PC-9 (cell line): Measurements from ENCODE around the gene TTLL5. TPM values are rescaled to one million over a fixed set of nuclear protein-coding genes. Genes with fewer than 3 reads are reported as not detected.
A peak's percentile ranks its signal among the peaks of the same experiment; 100 is the strongest.

Experiments used
- BruUV-seq: library from RNA; stranded (reverse); fragments of 400-500 nt; replicated peaks from 2 replicates; lab custom pipeline; 2021; lab: Mats Ljungman, UMichigan
- CTCF ChIA-PET: fragments of 300-600 bp; sonication (Branson Sonifier 250); formaldehyde crosslinking; loops from one replicate; lab custom pipeline; 2022; ENCODE audit warnings: antibody characterized with exemption; lab: Charles Lee
- POLR2A ChIA-PET: fragments of 300-600 bp; sonication (Branson Sonifier 250); formaldehyde crosslinking; loops from one replicate; lab custom pipeline; 2022; ENCODE audit warnings: antibody characterized with exemption; ENCODE audit not compliant: unreplicated experiment; lab: Charles Lee
- DNase-seq, 2 experiments: peaks; one replicate each; pipeline versions ENCODE4 v3.0.0 to v3.0.0-alpha.2; 2015 to 2022; ENCODE audit warnings: mixed read lengths in 1 of 2
- H2AFZ ChIP-seq: fragments of 200-600 bp; sonication (generic); 2 replicates; pipeline ENCODE4 v1.8.1; 2017; ENCODE audit warnings: antibody characterized with exemption
- H3F3A ChIP-seq: fragments of 200-600 bp; sonication (generic); 2 replicates; pipeline ENCODE4 v1.8.1; 2017; ENCODE audit warnings: antibody characterized with exemption, mild to moderate bottlenecking, low read depth; ENCODE audit not compliant: insufficient read depth
- H3K27ac ChIP-seq: fragments of 200-600 bp; sonication (generic); 2 replicates; pipeline ENCODE4 v1.6.1; 2016; ENCODE audit warnings: mixed run types
- H3K27me3 ChIP-seq: fragments of 200-600 bp; sonication (generic); 2 replicates; pipeline ENCODE4 v1.6.1; 2016; ENCODE audit warnings: low read depth, mixed run types; ENCODE audit not compliant: insufficient read depth
- H3K36me3 ChIP-seq: fragments of 200-600 bp; sonication (generic); 2 replicates; pipeline ENCODE4 v1.6.1; 2016; ENCODE audit warnings: low read depth, mixed run types
- H3K4me1 ChIP-seq: fragments of 200-600 bp; sonication (generic); replicated peaks from 2 replicates; pipeline ENCODE4 v1.6.1; 2016; ENCODE audit warnings: mixed run types; ENCODE audit not compliant: insufficient read depth
- H3K4me2 ChIP-seq: fragments of 200-600 bp; sonication (generic); 2 replicates; pipeline ENCODE4 v1.6.1; 2017; ENCODE audit warnings: mixed run types
- H3K4me3 ChIP-seq: fragments of 200-600 bp; sonication (generic); 2 replicates; pipeline ENCODE4 v1.6.1; 2016; ENCODE audit warnings: mixed run types
- H3K79me2 ChIP-seq: fragments of 200-600 bp; sonication (generic); 2 replicates; pipeline ENCODE4 v1.6.1; 2017; ENCODE audit warnings: low read depth, mixed run types
- H3K9me2 ChIP-seq: fragments of 200-600 bp; sonication (generic); 2 replicates; pipeline ENCODE4 v1.8.1; 2017; ENCODE audit warnings: mild to moderate bottlenecking; ENCODE audit not compliant: insufficient read depth
- H3K9me3 ChIP-seq: fragments of 200-600 bp; sonication (generic); 2 replicates; pipeline ENCODE4 v1.8.1; 2016; ENCODE audit warnings: low read depth; ENCODE audit not compliant: insufficient read depth
- H4K20me1 ChIP-seq: fragments of 200-600 bp; sonication (generic); 2 replicates; pipeline ENCODE4 v1.8.1; 2017; ENCODE audit not compliant: insufficient read depth
- EZH2 ChIP-seq: fragments of 200-600 bp; sonication (generic); IDR thresholded peaks from 2 replicates; pipeline ENCODE4 v1.8.0; 2017; ENCODE audit warnings: antibody characterized with exemption, low read depth
- intact Hi-C: fragments of 100-400 bp; cut with micrococcal nuclease; formaldehyde crosslinking; loops from one replicate; pipeline ENCODE4 v1.10.0; 2022; ENCODE audit not compliant: unreplicated experiment
- total RNA-seq: library from RNA; stranded (reverse); gene quantifications from 2 replicates; pipeline ENCODE4 v1.2.3, GENCODE V29; 2021
- TF ChIP-seq, protein P1 (sequence below): fragments of 200-600 bp; sonication (generic); conservative IDR thresholded peaks from 2 replicates; pipeline ENCODE4 v1.6.1; 2017; ENCODE audit warnings: mixed run types, antibody characterized with exemption, mild to moderate bottlenecking, moderate library complexity

TTLL5 gene
- total RNA-seq, 1 experiment from 2014 or later, result 75.3 TPM

DNA sequence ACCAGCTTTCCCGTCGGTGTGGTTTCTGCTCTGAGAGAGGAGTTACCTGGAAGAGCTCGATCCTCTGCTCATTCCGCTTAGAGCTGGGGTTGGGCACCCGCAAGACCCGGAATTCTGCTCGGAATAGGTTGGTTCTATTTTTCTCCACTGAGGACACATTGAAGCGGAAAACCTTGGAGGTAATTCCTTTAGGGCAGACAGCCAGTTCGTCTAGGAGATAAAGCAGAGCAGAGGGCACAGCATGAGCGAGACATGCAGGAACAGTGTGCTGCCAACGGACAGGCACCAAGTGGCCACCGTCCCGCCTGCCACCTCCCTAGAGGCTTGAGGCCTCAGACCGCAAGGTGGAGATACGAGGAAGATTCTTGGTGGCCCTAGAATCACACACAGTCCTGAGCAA, 310.5 kb downstream of the TTLL5 start:
- Histone ChIP-seq H3K9me3 (no peaks in the 10 kb centered on the region), H3K4me1 (no peaks in the 10 kb centered on the region), H4K20me1 (no peaks in the 10 kb centered on the region), H2AFZ (no peak overlapping the region), H3K27ac (no peak overlapping the region), H3K4me3 (no peak overlapping the region), H3K9me2 (no peaks in the 10 kb centered on the region), H3K36me3 (no peaks in the 10 kb centered on the region), H3K79me2 (no peaks in the 10 kb centered on the region), H3K4me2 (no peak overlapping the region), H3K27me3 (no peaks in the 10 kb centered on the region), H3F3A (no peaks in the 10 kb centered on the region)
- intact Hi-C loops, result no loop called here
- ChIA-PET CTCF (no interaction called here), POLR2A (no interaction called here)
- BruUV-seq, result no TSS peak
- no peak for DNase-seq
- TF ChIP-seq, protein P1, sequence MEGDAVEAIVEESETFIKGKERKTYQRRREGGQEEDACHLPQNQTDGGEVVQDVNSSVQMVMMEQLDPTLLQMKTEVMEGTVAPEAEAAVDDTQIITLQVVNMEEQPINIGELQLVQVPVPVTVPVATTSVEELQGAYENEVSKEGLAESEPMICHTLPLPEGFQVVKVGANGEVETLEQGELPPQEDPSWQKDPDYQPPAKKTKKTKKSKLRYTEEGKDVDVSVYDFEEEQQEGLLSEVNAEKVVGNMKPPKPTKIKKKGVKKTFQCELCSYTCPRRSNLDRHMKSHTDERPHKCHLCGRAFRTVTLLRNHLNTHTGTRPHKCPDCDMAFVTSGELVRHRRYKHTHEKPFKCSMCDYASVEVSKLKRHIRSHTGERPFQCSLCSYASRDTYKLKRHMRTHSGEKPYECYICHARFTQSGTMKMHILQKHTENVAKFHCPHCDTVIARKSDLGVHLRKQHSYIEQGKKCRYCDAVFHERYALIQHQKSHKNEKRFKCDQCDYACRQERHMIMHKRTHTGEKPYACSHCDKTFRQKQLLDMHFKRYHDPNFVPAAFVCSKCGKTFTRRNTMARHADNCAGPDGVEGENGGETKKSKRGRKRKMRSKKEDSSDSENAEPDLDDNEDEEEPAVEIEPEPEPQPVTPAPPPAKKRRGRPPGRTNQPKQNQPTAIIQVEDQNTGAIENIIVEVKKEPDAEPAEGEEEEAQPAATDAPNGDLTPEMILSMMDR, result no peak
- no peak for TF ChIP-seq EZH2

- H4K20me1 ChIP-seq, result no peaks in the 10 kb centered on the region; the same call in 1 of the 2 replicates
- no peaks in the 10 kb centered on the region for H3K27me3 ChIP-seq
- no peak overlapping the region for H3K27ac ChIP-seq
- H3K9me3 ChIP-seq, result no peaks in the 10 kb centered on the region
- no peak for DNase-seq
- TF ChIP-seq, protein P1, result no peak
- no peak for TF ChIP-seq EZH2
- H2AFZ ChIP-seq, result no peak overlapping the region
- ChIA-PET CTCF (interaction anchor here (1.0 to 1.4 kb wide), 2 partner anchors 10 to 395 kb away, joined by 4 to 5 read pairs; partner anchors contain the start of gene FLVCR2), POLR2A (no interaction called here)
- H3K36me3 ChIP-seq, result no peaks in the 10 kb centered on the region
- no peaks in the 10 kb centered on the region for H3K79me2 ChIP-seq
- BruUV-seq, result no TSS peak
- H3F3A ChIP-seq, result peaks cover 11% of the 10 kb centered on the region
- H3K4me1 ChIP-seq, result peaks cover 12% of the 10 kb centered on the region
- no peaks in the 10 kb centered on the region for H3K9me2 ChIP-seq
- no peak overlapping the region for H3K4me3 ChIP-seq
- intact Hi-C loops, result no loop called here
- no peak overlapping the region for H3K4me2 ChIP-seq
These were observed 311.9 kb downstream of the TTLL5 start for GRCh38 chr14:75972801-75973421.

DNA sequence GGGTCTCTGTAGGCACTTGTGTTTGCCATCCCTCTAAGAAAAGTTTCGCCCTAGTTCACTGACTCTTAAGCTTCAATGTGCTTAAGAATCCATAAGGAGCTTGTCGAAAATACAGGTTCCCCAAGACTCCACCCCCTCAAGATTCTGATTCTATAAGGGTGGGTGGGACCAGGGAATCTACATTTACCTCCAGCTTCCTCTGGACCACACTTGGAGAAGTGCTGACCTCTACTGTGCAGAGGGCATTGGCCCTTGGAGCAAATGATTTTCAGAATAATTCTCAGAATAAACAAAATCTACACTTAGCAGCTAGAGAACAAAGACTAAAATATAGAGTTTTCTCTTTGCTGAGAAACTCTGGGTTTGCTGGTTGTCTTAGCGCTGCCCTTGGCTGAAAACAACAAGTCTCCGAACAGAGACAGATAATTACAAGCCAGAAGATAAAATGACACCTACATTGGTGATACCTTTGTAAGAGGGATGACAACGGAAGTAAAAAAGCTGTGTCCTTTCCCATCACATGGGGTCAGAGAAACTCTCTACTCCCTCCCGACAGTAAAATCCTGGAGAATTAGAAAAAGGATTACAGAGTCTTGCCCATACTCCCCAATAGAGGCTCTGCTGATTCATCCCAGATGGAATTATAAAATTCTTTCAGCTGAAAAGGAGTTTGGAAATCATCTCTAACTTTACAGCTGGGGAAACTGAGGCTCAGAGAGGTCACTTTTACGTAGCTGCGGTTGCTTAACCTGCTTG, 316.0 kb downstream of the TTLL5 start:
- CTCF ChIA-PET, result interaction anchor here (0.6 to 2.4 kb wide), 4 partner anchors 39 to 316 kb away, joined by 3 to 16 read pairs (median 5); partner anchors contain the start of gene TTLL5
- Histone ChIP-seq H3K79me2 (no peaks in the 10 kb centered on the region), H3F3A (peaks cover 12% of the 10 kb centered on the region), H3K9me2 (no peaks in the 10 kb centered on the region), H3K4me3 (no peak overlapping the region), H3K27me3 (no peaks in the 10 kb centered on the region), H3K36me3 (no peaks in the 10 kb centered on the region), H4K20me1 (no peaks in the 10 kb centered on the region; the same call in 1 of the 2 replicates), H3K4me1 (peaks cover 27% of the 10 kb centered on the region), H3K4me2 (peak overlapping the region; percentile 29), H3K9me3 (no peaks in the 10 kb centered on the region), H2AFZ (no peak overlapping the region), H3K27ac (no peak overlapping the region)
- no TSS peak for BruUV-seq
- intact Hi-C loops, result no loop called here
- TF ChIP-seq, protein P1, result no peak
- no peak for TF ChIP-seq EZH2
- DNase-seq, result no peak
- POLR2A ChIA-PET, result interaction anchor here (0.6 to 0.7 kb wide), 3 partner anchors 107 to 719 kb away, joined by 5 to 8 read pairs (median 6); no protein-coding TSS in a partner anchor
